Smooth muscle cell (in vitro differentiated cells): ENCODE results near the gene AR. TPM values are rescaled to one million over a fixed set of nuclear protein-coding genes. Genes with fewer than 3 reads are reported as not detected.

Experiments used
- DNase-seq: peaks from one replicate; lab custom pipeline; 2025; ENCODE audit not compliant: unreplicated experiment; lab: John Stamatoyannopoulos, UW
- H2AFZ ChIP-seq: fragments of 200-600 bp; sonication (generic); 2 replicates; pipeline ENCODE4 v1.6.0; 2016; ENCODE audit warnings: antibody characterized with exemption, low read depth, mild to moderate bottlenecking
- H3F3A ChIP-seq: fragments of 200-600 bp; sonication (generic); 2 replicates; pipeline ENCODE4 v1.6.0; 2017; ENCODE audit warnings: antibody characterized with exemption, low read depth
- H3K27ac ChIP-seq: fragments of 200-600 bp; sonication (generic); 2 replicates; pipeline ENCODE4 v1.5.1; 2016; ENCODE audit warnings: low read depth, mild to moderate bottlenecking
- H3K27me3 ChIP-seq: fragments of 200-600 bp; sonication (generic); 2 replicates; pipeline ENCODE4 v1.6.1; 2016; ENCODE audit warnings: low read depth, mild to moderate bottlenecking
- H3K36me3 ChIP-seq: fragments of 200-600 bp; sonication (generic); 2 replicates; pipeline ENCODE4 v1.5.1; 2016; ENCODE audit warnings: low read depth
- H3K4me1 ChIP-seq: fragments of 200-600 bp; sonication (generic); 2 replicates; pipeline ENCODE4 v1.5.1; 2016; ENCODE audit warnings: low read depth
- H3K4me2 ChIP-seq: fragments of 200-600 bp; sonication (generic); 2 replicates; pipeline ENCODE4 v1.6.0; 2016; ENCODE audit warnings: mild to moderate bottlenecking
- H3K4me3 ChIP-seq: fragments of 200-600 bp; sonication (generic); 2 replicates; pipeline ENCODE4 v1.5.1; 2016; ENCODE audit warnings: mild to moderate bottlenecking
- H3K79me2 ChIP-seq: fragments of 200-600 bp; sonication (generic); 2 replicates; pipeline ENCODE4 v1.6.0; 2016; ENCODE audit warnings: low read depth, mild to moderate bottlenecking
- H3K9ac ChIP-seq: fragments of 200-600 bp; sonication (generic); 2 replicates; pipeline ENCODE4 v1.6.0; 2016; ENCODE audit warnings: low read depth
- H3K9me3 ChIP-seq: fragments of 200-600 bp; sonication (generic); replicated peaks from 2 replicates; pipeline ENCODE4 v1.5.1; 2016; ENCODE audit warnings: low read depth
- H4K20me1 ChIP-seq: fragments of 200-600 bp; sonication (generic); 2 replicates; pipeline ENCODE4 v1.6.0; 2016; ENCODE audit warnings: low read depth
- WGBS: methylation state at CpG from one replicate; pipeline ENCODE4 v1.1.7; 2016; ENCODE audit warnings: low lambda C conversion rate; 5-methylcytosine and 5-hydroxymethylcytosine counted together
- polyA plus RNA-seq: library from polyadenylated mRNA; unstranded; fragments of >200 nt; fragmentation: Nextera tagmentation; extraction: Ambion mirVana; gene quantifications from 2 replicates; pipeline ENCODE4 v1.2.1, GENCODE V29; 2016
- total RNA-seq: library from RNA; depleted of rRNA; stranded (reverse); fragments of >200 nt; gene quantifications from 2 replicates; pipeline ENCODE4 v1.2.3, GENCODE V29; 2014
- TF ChIP-seq, protein P1 (sequence below): fragments of 200-600 bp; sonication (generic); IDR thresholded peaks from 2 replicates; pipeline ENCODE4 v1.5.1; 2017; ENCODE audit warnings: borderline replicate concordance, mild to moderate bottlenecking, antibody characterized with exemption; ENCODE audit not compliant: insufficient read depth, poor library complexity, severe bottlenecking

The AR gene
- total and polyA plus RNA-seq, 2 experiments from 2014 or later = 0.72 to 2.4 TPM

DNA sequence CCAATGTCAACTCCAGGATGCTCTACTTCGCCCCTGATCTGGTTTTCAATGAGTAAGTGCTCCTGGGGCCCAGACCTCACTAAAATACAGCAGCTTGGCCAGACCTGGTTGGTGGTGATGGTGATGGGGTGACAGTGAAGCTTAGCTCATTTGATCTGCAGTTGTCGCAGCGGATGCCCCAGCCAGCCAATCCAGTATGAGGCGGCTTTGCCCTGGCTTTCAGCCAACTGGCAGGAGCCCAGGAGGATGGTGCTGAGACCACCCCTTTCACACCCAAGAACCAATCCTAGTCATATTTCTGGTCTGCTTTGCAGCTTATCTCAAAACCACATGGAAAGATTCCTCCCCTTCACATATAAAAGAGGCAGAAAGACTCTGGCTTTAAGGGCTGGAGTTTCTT, 173.8 kb downstream of the AR start:
- H3K79me2 ChIP-seq = no peaks in the 10 kb centered on the region
- no peaks in the 10 kb centered on the region for H3K27me3 ChIP-seq
- no peak overlapping the region for H2AFZ ChIP-seq
- H3K4me2 ChIP-seq = no peak overlapping the region
- DNase-seq = no peak
- H3K27ac ChIP-seq = no peak overlapping the region
- no peaks in the 10 kb centered on the region for H3K9me3 ChIP-seq
- no peaks in the 10 kb centered on the region for H3K36me3 ChIP-seq
- H3F3A ChIP-seq = no peaks in the 10 kb centered on the region
- H3K4me1 ChIP-seq = no peaks in the 10 kb centered on the region
- no peak overlapping the region for H3K4me3 ChIP-seq
- H4K20me1 ChIP-seq = no peaks in the 10 kb centered on the region
- 92% methylated on average over 4 of the region's 4 CpGs for WGBS
- no peak overlapping the region for H3K9ac ChIP-seq
- TF ChIP-seq, protein P1, sequence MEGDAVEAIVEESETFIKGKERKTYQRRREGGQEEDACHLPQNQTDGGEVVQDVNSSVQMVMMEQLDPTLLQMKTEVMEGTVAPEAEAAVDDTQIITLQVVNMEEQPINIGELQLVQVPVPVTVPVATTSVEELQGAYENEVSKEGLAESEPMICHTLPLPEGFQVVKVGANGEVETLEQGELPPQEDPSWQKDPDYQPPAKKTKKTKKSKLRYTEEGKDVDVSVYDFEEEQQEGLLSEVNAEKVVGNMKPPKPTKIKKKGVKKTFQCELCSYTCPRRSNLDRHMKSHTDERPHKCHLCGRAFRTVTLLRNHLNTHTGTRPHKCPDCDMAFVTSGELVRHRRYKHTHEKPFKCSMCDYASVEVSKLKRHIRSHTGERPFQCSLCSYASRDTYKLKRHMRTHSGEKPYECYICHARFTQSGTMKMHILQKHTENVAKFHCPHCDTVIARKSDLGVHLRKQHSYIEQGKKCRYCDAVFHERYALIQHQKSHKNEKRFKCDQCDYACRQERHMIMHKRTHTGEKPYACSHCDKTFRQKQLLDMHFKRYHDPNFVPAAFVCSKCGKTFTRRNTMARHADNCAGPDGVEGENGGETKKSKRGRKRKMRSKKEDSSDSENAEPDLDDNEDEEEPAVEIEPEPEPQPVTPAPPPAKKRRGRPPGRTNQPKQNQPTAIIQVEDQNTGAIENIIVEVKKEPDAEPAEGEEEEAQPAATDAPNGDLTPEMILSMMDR = no peak

DNA sequence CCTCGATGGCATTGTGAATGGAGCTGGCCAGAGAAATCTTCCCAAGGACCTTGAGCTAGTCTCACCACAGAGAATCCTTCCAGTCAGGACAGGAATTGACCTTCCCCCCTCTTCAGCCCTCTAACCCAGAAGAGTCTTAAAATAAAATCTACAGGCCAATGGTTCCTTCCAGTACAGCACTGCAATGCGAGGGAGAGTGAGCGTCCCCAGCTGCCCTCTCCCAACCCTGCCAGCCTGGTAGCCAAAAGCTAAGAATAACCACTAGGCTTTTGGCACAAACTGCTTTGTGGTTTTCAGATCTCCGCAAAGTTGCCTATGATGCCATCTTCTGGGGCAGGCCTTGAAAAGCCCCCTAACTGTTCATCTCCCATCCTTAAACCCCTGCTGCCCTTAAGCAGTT, 175.1 kb downstream of the AR start:
- H3F3A ChIP-seq = no peaks in the 10 kb centered on the region
- H3K9me3 ChIP-seq = no peaks in the 10 kb centered on the region
- DNase-seq = no peak
- H3K4me2 ChIP-seq = no peak overlapping the region
- H3K27me3 ChIP-seq = no peaks in the 10 kb centered on the region
- TF ChIP-seq, protein P1 = no peak
- H3K27ac ChIP-seq = no peak overlapping the region
- WGBS = 79% methylated on average over 4 of the region's 4 CpGs
- H3K4me1 ChIP-seq = no peaks in the 10 kb centered on the region
- H3K36me3 ChIP-seq = no peaks in the 10 kb centered on the region
- H3K9ac ChIP-seq = no peak overlapping the region
- H2AFZ ChIP-seq = no peak overlapping the region
- no peak overlapping the region for H3K4me3 ChIP-seq
- no peaks in the 10 kb centered on the region for H3K79me2 ChIP-seq
- no peaks in the 10 kb centered on the region for H4K20me1 ChIP-seq

DNA sequence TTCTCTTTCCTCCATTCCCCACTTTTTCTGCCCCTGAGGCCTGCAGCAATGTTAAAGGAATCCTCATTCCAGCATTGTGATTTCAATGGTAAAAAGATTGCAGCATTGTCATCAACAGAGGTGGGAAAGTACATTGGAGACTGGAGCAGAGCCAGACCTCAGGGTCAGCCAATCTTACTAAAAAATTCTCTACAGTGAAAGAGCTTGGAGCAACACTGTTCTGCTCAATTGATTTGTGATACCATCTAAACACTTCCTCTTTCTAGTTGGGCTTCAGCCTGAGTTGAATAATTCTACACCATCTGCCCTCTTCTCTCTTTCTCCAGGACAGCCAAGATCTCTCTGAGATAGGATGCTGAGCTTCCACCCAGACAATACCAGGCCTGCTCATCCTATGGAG, 176.5 kb downstream of the AR start:
- no peak overlapping the region for H3K4me2 ChIP-seq
- no peaks in the 10 kb centered on the region for H3K79me2 ChIP-seq
- H3K9ac ChIP-seq = no peak overlapping the region
- no peak overlapping the region for H3K4me3 ChIP-seq
- H2AFZ ChIP-seq = no peak overlapping the region
- H4K20me1 ChIP-seq = no peaks in the 10 kb centered on the region
- DNase-seq = no peak
- H3K27me3 ChIP-seq = no peaks in the 10 kb centered on the region
- H3K4me1 ChIP-seq = no peaks in the 10 kb centered on the region
- H3F3A ChIP-seq = no peaks in the 10 kb centered on the region
- no peaks in the 10 kb centered on the region for H3K36me3 ChIP-seq
- H3K9me3 ChIP-seq = no peaks in the 10 kb centered on the region
- H3K27ac ChIP-seq = no peak overlapping the region
- TF ChIP-seq, protein P1 = no peak

DNA sequence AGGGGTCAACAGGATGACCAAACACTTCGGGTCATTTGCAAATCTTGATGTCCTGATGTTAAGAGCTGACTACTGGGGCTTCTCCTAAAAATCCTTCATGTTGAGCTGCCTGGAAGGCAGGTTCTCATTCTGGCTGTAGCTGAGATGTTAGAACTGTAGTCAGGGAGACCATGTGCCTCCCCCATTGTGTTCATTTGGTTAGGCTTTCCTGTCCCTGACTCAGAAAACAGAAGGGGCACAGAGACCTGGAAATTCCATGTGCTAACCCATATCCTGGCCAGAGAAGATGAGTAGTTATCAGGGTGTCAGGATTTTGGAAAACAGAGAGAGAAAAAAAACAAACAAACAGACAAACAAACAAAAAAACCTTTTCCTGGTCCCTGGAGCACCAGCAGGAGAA, 177.5 kb downstream of the AR start:
- no peak for DNase-seq
- H3K9me3 ChIP-seq = no peaks in the 10 kb centered on the region
- no peak overlapping the region for H3K27ac ChIP-seq
- TF ChIP-seq, protein P1 = no peak
- WGBS = 86% methylated on average over 1 of the region's 1 CpG
- no peaks in the 10 kb centered on the region for H3F3A ChIP-seq
- no peak overlapping the region for H3K4me2 ChIP-seq
- H3K4me1 ChIP-seq = no peaks in the 10 kb centered on the region
- H3K79me2 ChIP-seq = no peaks in the 10 kb centered on the region
- H3K9ac ChIP-seq = no peak overlapping the region
- no peaks in the 10 kb centered on the region for H4K20me1 ChIP-seq
- no peaks in the 10 kb centered on the region for H3K27me3 ChIP-seq
- H2AFZ ChIP-seq = no peak overlapping the region
- no peaks in the 10 kb centered on the region for H3K36me3 ChIP-seq
- no peak overlapping the region for H3K4me3 ChIP-seq
